NCI-H226 (cell line): Measurements from ENCODE around the gene LCN15.
"Not testable (repeated sequence)": the region's sequence is repeated elsewhere in the genome, so short reads cannot be mapped to it uniquely, and the experiment has no call there.

ENCODE experiments used
- DNase-seq: peaks from one replicate; pipeline ENCODE4 v3.0.0-alpha.2; 2015

The LCN15 gene

GRCh38 chr9:136793086-136793946 is 29.0 kb upstream of the LCN15 start:
- DNase-seq = no peak

- no peak for DNase-seq
Observed at GRCh38 chr9:136792321-136793085, 28.2 kb upstream of the LCN15 start.

- peak; percentile 20 for DNase-seq
Observed at GRCh38 chr9:136791516-136792276, 27.4 kb upstream of the LCN15 start.

- DNase-seq = peak; percentile 95
Observed at GRCh38 chr9:136790640-136791515, 26.6 kb upstream of the LCN15 start, which contains the start of gene TMEM141. Gene TMEM141, plus strand, starts transcription at chr9:136791344. Its CDS starts 27 bp downstream, at chr9:136791371.

GRCh38 chr9:136789523-136789937 is 25.2 kb upstream of the LCN15 start:
- DNase-seq = no peak

GRCh38 chr9:136788644-136789522 is 24.6 kb upstream of the LCN15 start:
- DNase-seq = peak; percentile 35

GRCh38 chr9:136787690-136788400 is 23.5 kb upstream of the LCN15 start:
- DNase-seq = no peak

- DNase-seq = not testable (repeated sequence)
Observed at GRCh38 chr9:136786983-136787382, 22.7 kb upstream of the LCN15 start.

GRCh38 chr9:136786451-136786850 is 22.1 kb upstream of the LCN15 start:
- no peak for DNase-seq

GRCh38 chr9:136785565-136786355 is 21.4 kb upstream of the LCN15 start:
- not testable (repeated sequence) for DNase-seq

- DNase-seq = no peak
Observed at GRCh38 chr9:136784997-136785361, 20.7 kb upstream of the LCN15 start.

GRCh38 chr9:136784249-136784996 is 20.1 kb upstream of the LCN15 start:
- no peak for DNase-seq

- no peak for DNase-seq
Observed at GRCh38 chr9:136782452-136782851, 18.1 kb upstream of the LCN15 start.

- no peak for DNase-seq
Observed at GRCh38 chr9:136779808-136780207, 15.5 kb upstream of the LCN15 start.

GRCh38 chr9:136777359-136777758 is 13.0 kb upstream of the LCN15 start:
- no peak for DNase-seq

- no peak for DNase-seq
Observed at GRCh38 chr9:136776947-136777346, 12.6 kb upstream of the LCN15 start.

- no peak for DNase-seq
Observed at GRCh38 chr9:136775191-136775590, 10.9 kb upstream of the LCN15 start.

- DNase-seq = no peak
Observed at GRCh38 chr9:136774416-136775045, 10.2 kb upstream of the LCN15 start.
